Activated naive CD4-positive, alpha-beta T cell treated with anti-CD3 and anti-CD28 coated beads, Interleukin-2, amount 50 U/mL, for 72 hours (primary cell): ENCODE results near the gene SMARCC1. TPM values are rescaled to one million over a fixed set of nuclear protein-coding genes. Genes with fewer than 3 reads are reported as not detected.

Experiments used
- ATAC-seq, 2 donors: fragments of 150-1000 bp; cut with Tn5 transposase; 2 replicates each; pipeline ENCODE4 v1.10.0; 2021; ENCODE audit warnings: mild to moderate bottlenecking in 2 of 2, moderate library complexity in 2 of 2
- DNase-seq, 2 donors: peaks; one replicate each; pipeline ENCODE4 v3.0.0; 2021 to 2022; ENCODE audit warnings: low spot score in 2 of 2
- H3K27ac Mint-ChIP-seq, 2 donors: one replicate each; pipeline ENCODE4 v1.8.0; 2022; ENCODE audit warnings: mild to moderate bottlenecking in 2 of 2, mixed read lengths in 2 of 2
- H3K36me3 Mint-ChIP-seq, 2 donors: one replicate each; pipeline ENCODE4 v1.8.0; 2022; ENCODE audit warnings: mixed read lengths in 2 of 2
- H3K9me3 Mint-ChIP-seq, 2 donors: one replicate each; pipeline ENCODE4 v1.8.0; 2022; ENCODE audit warnings: mixed read lengths in 2 of 2
- total RNA-seq, 2 donors: library from RNA; stranded (reverse); gene quantifications; one replicate each; pipeline ENCODE4 v1.2.3, GENCODE V29; 2022

SMARCC1 gene
- total RNA-seq, 2 donors from 2014 or later: 98.9 to 138 TPM

DNA sequence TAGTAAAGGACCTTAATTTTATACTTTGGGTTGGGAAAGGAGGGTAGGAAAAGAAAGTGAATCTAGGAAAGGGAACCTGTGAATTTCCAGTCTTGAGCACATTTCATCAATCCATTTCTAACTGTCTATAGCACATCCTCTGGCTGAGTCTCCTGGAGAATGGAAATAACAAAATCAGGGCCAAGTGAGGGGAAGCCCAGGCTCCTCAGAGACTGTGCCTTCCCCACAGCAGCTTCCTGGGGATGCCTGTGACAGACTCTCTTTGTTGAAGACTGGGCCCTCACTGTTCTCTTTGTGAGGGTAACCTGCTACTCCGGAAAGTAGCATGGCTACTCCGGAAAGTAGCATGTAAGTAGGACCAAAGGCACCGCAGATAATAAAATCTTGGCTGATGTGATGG, 180.4 kb downstream of the SMARCC1 start:
- H3K9me3 Mint-ChIP-seq: no peaks in the 10 kb centered on the region
- no peak for ATAC-seq
- H3K36me3 Mint-ChIP-seq: peaks cover 10 to 19% of the 10 kb centered on the region in 2 donors

DNA sequence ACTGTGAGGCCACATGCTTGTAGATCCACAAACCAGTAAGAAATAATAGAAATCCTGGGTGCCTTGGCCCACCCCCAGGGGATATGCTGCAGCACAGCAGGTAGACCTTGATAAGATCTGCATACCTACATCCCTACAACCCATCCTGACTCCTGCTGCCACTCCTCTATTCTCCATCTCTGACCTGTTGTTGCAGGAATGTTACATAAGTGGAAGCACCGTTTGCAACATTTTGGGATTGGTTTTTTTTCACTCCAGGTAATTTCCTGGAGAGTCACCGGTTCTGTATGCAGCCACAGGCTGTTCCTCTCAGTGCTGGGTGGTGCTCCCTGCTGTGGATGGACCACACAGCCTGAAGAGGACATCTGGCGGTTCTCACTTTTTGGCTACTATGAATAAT, 186.9 kb downstream of the SMARCC1 start:
- no peak for ATAC-seq
- no peak overlapping the region for H3K27ac Mint-ChIP-seq
- H3K36me3 Mint-ChIP-seq: no peaks in the 10 kb centered on the region
- no peaks in the 10 kb centered on the region for H3K9me3 Mint-ChIP-seq
- DNase-seq: no peak

More for the DNA sequence above, 180.4 kb downstream of the SMARCC1 start:
- peak overlapping the region in 1 of 2 donors; percentile 4 for H3K27ac Mint-ChIP-seq
- no peak for DNase-seq

DNA sequence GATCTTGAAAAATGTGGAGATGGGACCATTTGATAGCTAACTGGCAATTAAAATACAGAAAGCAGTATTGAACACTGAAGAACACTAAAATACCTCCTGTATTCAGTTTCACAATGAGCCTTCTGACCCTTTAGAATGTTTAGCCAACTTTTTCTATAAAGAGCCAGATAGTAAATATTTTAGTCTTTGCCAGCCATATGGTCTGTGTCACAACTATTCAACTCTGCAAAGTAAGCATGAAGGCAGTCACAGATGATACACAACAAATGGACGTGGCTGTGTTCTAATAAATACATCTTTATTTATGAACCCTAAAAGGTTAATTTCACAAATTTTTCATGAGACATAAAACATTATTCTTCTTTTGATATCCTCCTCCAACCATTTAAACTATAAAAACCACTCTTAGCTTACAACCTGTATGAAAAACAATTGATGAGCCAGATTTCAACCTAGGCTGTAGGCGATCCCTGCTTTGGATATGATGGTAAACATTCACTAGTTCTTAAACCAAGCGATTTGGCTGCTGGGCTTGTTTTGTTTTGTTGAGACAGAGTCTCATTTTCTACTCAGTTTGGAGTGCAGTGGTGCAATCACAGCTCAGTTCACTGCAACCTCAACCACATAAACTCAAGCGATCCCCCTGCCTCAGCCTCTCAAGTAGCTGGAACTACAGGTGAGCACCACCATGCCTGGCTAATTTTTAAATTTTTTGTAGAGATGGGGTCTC, 189.5 kb downstream of the SMARCC1 start:
- DNase-seq: no peak

DNA sequence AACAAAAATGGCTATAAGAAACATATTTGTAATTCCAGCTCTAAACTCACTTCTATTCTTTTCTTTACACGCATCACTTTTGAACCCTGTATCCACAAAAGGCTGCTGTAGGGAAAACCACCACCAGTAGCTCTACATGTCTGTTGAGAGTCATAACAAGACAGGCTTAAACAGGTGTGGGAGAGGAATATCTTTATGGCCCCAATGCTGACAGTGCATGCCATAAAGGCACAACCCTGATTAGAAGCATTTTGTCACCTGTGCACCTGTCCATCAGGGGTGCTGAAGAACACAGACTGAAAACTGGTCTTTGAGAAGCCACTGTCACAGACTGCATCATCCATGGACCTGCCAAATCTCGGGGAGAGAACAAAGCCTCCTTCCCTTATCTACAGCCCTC, 191.5 kb downstream of the SMARCC1 start:
- Mint-ChIP-seq H3K27ac (peak overlapping the region in 1 of 2 donors; percentile 59), H3K9me3 (no peaks in the 10 kb centered on the region), H3K36me3 (peaks cover 0 to 6% of the 10 kb centered on the region in 2 donors)
- no peak for ATAC-seq
- no peak for DNase-seq

More for the DNA sequence above, 189.5 kb downstream of the SMARCC1 start:
- H3K9me3 Mint-ChIP-seq: no peaks in the 10 kb centered on the region
- ATAC-seq: no peak
- no peak overlapping the region for H3K27ac Mint-ChIP-seq
- H3K36me3 Mint-ChIP-seq: no peaks in the 10 kb centered on the region

DNA sequence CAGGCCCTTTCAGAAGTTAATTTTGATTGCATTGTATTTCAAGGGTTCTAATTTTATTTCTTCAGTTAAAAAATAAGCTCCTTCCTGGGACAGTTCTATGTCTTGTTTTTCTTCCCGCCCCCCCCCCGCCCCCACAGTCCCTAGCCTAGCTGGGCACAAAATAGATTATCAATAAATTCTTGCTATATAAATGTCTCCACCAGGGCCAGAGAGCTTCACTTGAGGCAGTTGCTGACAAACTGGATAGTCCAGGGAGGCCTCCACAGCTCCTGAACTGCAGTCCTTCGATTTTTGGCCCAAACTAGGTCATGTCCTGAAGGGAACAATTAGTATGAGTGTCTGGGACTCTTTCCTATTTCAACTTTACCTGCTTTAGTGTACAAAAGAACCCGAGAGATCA, 193.1 kb downstream of the SMARCC1 start:
- no peaks in the 10 kb centered on the region for H3K9me3 Mint-ChIP-seq
- DNase-seq (no peak), ATAC-seq (no peak)
- no peak overlapping the region for H3K27ac Mint-ChIP-seq
- H3K36me3 Mint-ChIP-seq: peaks cover 0 to 6% of the 10 kb centered on the region in 2 donors

DNA sequence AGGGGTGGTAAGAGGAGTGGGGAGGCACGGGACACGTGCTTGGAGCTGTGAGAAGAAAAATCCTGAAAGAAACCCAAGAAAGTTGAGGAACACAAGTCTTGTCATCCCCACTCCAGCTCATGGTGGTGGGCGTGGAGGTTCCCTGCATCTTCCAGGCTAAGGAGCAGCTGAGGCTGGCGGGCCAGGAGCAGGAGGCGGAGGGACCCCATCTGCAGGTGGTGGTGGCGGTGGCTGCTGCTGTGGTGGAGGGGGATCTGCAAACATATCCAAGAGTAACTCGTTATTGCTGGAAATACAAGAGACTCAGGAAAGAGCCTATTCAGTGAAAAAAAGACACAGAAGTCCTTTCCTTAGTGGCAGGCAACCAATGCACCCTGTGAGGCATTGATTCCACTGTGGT, 193.6 kb downstream of the SMARCC1 start:
- H3K9me3 Mint-ChIP-seq: no peaks in the 10 kb centered on the region
- DNase-seq: no peak
- peak overlapping the region in 1 of 2 donors; percentile 60 for H3K27ac Mint-ChIP-seq
- peaks cover 0 to 6% of the 10 kb centered on the region in 2 donors for H3K36me3 Mint-ChIP-seq
- ATAC-seq: no peak

DNA sequence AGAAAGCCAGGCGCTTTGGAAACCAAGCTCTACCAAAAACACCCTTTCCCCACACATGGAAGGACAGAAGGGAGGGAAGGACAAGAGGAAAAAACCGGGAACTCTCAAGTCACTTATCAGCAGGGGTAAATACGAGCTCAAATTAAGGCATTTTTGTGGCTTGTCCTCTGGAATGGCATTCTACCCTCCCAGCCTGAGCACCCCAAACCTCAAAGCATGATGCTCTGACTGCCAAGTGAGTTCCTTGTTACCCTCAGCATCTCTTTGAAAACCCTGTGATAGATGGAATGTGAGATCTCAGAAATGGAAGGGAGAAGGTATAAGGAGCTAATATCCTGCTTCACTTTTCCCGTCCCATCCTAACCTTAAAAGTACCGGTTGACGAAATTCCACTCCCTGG, 194.9 kb downstream of the SMARCC1 start:
- ATAC-seq (no peak), DNase-seq (no peak)
- no peaks in the 10 kb centered on the region for H3K9me3 Mint-ChIP-seq
- no peak overlapping the region for H3K27ac Mint-ChIP-seq
- peaks cover 0 to 6% of the 10 kb centered on the region in 2 donors for H3K36me3 Mint-ChIP-seq

DNA sequence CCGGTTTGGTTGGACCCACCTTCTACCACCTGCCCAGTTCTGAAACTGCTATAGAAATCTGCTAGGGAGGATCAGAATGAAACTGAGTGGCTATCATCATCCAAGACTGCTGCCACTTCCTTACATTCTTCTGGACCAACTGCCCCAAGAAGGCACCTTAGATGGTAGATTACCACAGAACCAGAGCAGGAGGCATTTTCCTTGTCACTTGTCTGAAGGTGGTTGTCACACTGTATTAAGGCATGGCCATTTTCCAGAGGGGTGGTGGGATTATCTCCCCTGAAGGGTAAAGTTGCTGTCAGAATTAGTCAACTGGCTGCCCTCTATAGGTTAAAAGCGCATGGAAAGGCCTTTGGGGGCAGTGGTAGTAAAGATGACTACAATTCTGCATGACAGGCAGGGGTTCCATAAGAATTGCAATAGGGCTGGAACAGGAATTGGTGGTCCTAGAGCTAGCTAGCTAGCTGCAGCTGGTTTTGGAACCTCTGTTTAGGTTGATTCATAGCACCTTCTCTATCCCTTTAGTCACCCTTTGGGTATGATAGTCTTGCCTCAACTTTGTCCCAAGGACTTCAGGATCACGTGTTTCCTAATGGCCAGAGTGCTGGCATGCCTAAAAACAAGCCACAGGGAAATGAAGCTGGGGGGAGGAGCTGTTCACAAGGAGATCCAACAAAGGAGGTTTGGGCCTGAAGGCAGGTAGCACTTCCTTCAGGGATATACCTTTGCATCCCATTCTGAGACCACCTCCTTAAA, 198.2 kb downstream of the SMARCC1 start:
- DNase-seq: no peak
- H3K9me3 Mint-ChIP-seq: no peaks in the 10 kb centered on the region
- ATAC-seq: no peak
- H3K36me3 Mint-ChIP-seq: peaks cover 0 to 6% of the 10 kb centered on the region in 2 donors
- H3K27ac Mint-ChIP-seq: no peak overlapping the region

DNA sequence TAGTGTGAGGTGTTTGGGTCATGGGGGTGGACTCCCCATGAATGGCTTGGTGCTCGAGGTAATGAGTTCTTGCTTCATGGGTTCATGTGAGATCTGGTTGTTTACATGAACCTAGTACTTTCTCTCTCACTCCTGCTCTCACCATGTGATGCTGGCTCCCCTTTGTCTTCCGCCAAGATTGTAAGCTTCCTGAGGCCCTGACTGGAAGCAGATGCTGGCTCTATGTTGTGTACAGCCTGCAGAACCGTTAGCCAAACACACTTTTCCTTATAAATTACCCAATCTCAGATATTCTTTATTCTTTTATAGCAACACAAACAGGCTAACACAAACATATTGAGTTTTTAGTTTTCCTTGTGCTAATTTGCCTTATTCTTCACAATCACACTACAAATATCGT, 199.9 kb downstream of the SMARCC1 start:
- no peak overlapping the region for H3K27ac Mint-ChIP-seq
- no peak for ATAC-seq
- peaks cover 0 to 6% of the 10 kb centered on the region in 2 donors for H3K36me3 Mint-ChIP-seq
- DNase-seq: no peak
- H3K9me3 Mint-ChIP-seq: no peaks in the 10 kb centered on the region

DNA sequence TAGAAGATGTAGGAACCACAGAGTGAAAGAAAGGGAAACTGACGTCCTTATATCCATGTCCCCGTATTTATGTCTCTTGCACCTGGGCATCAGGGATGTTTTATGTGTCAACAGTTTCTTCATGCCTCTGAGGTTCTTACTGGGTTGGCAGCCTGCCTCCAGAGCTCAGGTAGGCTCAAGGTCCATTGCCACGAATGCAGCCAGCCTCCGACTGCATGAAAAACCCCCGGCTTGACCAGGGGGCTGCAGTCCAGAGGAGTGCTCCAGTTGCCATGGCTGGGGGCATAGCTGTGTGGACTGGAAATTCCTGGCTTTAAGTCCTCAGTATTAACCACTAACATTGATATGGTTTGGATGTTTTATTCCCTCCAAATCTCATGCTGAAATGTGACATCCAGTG, 200.3 kb downstream of the SMARCC1 start:
- Mint-ChIP-seq H3K36me3 (peaks cover 0 to 6% of the 10 kb centered on the region in 2 donors), H3K9me3 (no peaks in the 10 kb centered on the region), H3K27ac (no peak overlapping the region)
- DNase-seq: no peak
- ATAC-seq: no peak

DNA sequence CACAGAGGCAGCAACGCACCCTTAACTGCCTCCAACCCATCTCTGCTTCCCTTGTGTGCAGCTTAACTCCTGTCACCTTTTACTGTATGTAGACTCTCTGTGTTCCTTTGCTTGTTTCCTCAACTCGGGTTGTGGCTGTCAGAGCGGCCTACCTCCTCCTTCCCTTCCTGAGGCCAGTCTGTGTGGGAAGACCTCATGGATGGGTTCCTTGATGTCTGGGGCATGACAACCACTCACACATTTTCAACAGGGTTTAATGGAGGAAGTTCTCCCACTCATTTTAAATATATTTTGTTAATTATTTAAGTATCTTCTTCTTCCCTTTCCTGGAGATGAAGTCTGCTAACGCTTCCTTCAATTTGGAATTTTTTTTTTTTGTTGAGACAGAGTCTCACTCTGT, 201.2 kb downstream of the SMARCC1 start:
- Mint-ChIP-seq H3K27ac (no peak overlapping the region), H3K36me3 (no peaks in the 10 kb centered on the region), H3K9me3 (no peaks in the 10 kb centered on the region)
- ATAC-seq: no peak
- DNase-seq: no peak

DNA sequence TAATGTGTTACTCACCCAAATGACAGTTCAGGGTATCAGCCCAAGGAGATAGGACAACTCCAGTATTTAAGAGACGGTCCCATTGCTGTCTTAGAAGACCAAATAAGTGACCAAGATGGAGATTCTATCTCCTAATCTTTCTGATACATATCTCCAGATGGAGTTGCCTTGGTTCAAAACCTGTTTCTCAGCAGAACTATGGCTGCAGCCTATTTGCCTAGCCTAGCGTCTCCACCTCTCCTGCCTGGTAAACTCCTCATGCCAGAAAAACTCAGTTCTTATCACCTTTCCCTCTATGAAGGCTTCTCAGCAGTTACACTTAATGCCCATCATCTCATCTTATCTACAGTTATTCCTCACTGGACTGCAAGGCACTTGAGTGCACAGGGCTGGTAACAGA, 201.8 kb downstream of the SMARCC1 start:
- DNase-seq (no peak), ATAC-seq (no peak)
- no peaks in the 10 kb centered on the region for H3K9me3 Mint-ChIP-seq
- no peak overlapping the region for H3K27ac Mint-ChIP-seq
- no peaks in the 10 kb centered on the region for H3K36me3 Mint-ChIP-seq

DNA sequence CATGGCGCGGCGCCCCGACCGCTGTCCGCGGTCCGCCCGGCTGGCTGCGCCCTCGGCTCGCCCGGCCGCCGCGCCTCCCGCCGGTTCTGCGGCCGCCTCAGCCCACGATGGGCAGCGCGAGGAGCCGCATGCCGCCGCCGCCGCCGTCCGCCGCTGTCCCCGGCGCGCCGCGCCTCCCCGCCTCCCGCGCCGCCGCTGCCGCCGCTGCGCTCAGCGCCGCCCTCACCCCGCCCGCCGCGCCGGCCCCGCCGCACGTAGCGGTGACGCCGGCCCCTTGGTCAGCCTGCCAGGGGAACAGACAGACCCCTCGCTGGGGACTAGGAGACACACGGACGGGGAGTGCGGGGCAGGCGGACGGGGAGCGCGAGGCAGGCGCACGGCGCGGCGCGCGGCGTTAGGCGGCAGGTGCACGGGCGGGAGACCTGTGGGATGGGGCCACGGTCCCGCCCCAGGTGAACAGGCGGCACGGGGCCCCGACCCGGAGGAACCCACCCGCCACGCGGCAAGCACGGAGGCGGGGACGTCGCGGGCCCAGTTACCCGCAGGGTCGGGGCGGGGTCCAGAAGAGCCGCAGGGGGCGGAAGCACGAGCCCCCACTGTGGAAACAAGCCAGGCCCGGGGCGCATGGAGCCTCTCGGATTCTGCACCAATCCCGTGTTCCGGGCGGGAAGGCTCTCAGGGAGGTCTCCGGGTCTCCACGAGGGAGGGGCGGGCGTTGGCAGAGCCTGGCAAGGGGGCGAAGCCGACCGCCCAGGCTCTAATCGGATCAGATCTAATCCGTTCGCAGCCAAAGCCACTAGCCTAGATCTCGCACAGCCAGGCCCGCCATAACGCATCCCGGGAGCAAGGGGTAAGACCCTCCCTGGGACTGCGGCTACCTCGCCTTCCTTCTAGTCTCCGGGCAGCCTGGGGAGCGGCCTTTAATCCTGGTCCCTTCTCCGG, 202.7 kb downstream of the SMARCC1 start, which contains the start of gene CSPG5:
Gene CSPG5, minus strand, starts transcription at position 175 of the 942 bp plus-strand sequence. Its CDS starts 172 bp downstream, at position 3.
- no peaks in the 10 kb centered on the region for H3K36me3 Mint-ChIP-seq
- no peaks in the 10 kb centered on the region for H3K9me3 Mint-ChIP-seq
- no peak within 1 kb of the TSS for H3K27ac Mint-ChIP-seq
- peak; percentile 51 to 58 for ATAC-seq
- DNase-seq: peak in 1 of 2 donors; percentile 41

DNA sequence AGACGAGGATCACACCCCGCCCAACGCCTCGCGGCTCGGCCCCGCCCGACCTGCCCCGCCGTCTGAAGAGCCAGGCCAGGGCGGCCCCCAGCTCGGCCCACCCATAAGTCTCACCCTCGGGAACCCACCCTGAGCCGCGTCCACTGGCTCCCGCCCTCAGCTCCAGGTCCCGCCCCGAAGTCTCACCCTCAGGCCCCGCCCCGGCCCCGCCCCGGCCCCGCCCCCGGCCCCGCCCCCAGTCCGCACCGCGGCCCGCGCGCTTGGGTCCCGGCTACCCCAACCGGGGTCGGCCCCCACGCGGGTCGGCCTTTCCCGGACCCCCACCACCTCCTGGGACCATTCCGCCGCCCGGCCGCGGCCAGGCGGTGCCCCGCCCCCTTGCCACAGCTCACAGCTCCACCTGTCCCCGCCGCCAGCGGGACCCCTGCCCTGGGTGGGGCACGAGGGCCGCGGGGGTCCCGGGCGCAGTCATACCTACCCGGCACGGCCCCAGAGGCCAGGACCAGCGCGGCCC, 203.5 kb downstream of the SMARCC1 start:
- ATAC-seq: peak; percentile 70 to 77
- Mint-ChIP-seq H3K36me3 (no peaks in the 10 kb centered on the region), H3K27ac (no peak overlapping the region), H3K9me3 (no peaks in the 10 kb centered on the region)
- peak in 1 of 2 donors; percentile 38 for DNase-seq

DNA sequence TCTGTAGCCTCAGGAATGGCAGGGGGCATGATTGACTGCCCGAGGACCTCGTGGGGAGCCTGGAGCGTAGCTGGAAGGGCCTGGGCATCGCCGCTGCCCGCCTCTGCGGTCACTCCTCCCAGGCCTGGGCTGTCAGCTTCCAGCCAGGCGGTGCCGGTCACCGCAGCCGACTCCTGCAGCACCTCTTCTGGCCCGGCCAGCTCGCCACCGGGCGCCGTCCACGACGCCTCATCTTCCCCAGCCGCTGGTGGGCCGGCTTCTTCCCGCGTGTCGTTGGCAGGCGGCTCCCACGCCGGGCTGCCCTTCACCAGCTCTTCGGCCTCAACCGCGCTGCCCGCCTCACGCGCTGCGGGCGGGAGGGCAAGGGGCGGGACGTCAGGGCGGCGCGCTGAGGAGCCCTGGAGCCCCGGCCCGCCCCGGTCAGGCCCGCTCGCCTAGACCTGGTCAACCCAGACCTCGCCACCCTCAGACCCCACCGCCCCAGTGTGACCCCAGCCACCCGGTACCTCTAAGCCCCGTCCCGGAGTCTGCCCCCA, 204.0 kb downstream of the SMARCC1 start:
- Mint-ChIP-seq H3K9me3 (no peaks in the 10 kb centered on the region), H3K27ac (no peak overlapping the region), H3K36me3 (no peaks in the 10 kb centered on the region)
- peak in 1 of 2 donors; percentile 12 for DNase-seq
- peak in 1 of 2 donors; percentile 48 for ATAC-seq
